LNCaP clone FGC (cell line): ENCODE results near the gene FNDC3B.
A peak's percentile ranks its signal among the peaks of the same experiment; 100 is the strongest.
"Not testable (repeated sequence)": the region's sequence is repeated elsewhere in the genome, so short reads cannot be mapped to it uniquely, and the experiment has no call there.

ENCODE experiments used
- DNase-seq: peaks from one replicate; pipeline ENCODE4 v3.0.0-alpha.2; 2011; ENCODE audit warnings: low read depth
- H3K4me3 ChIP-seq: 2 replicates; pipeline ENCODE4 v1.5.1; 2011; ENCODE audit warnings: mild to moderate bottlenecking, low read depth, low read length, control low read depth
- TF ChIP-seq, protein P1 (sequence below): IDR thresholded peaks from 2 replicates; pipeline ENCODE4 v1.5.1; 2012; ENCODE audit warnings: mild to moderate bottlenecking; ENCODE audit not compliant: control insufficient read depth, insufficient read depth; ENCODE audit errors: extremely low read depth

The FNDC3B gene

DNA sequence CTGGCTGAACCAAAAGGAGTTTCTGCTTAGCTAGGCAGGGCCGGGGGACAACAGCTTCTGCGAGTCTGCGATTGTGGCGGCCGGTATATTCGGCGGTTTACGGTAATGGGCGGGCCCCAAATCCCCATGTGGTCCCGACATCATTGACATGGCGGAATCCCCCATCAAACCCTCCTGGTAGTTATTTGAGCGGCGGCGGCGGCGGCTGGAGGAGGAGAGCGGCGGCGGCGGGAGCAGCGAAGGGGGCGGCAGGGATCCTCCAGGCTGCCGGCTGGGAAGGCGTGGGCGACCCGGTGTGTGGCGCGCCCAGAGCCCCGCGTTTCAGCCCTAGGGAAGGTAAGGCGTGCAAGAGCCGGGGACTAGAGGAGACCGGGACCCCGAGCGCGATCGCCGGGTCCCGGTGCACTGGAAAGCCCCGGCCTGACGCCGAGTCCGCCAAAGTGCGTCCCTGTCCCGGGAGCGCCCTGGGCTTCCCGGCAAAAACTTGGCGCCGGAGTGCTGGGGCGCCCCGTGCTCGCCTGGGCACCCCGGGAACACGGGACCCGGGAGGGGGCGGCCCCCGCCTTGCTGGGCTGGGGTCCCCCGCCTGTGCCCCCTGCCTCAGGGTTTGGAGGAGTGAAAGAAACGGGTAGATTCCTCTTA is at the start of gene FNDC3B:
FNDC3B (plus strand) TSS at position 143 of the 642 bp plus-strand sequence. CDS start 72,902 bp downstream, outside the sequence.
- peak; percentile 84 for DNase-seq
- H3K4me3 ChIP-seq = peak within 1 kb of the TSS; percentile 95
- TF ChIP-seq, protein P1, sequence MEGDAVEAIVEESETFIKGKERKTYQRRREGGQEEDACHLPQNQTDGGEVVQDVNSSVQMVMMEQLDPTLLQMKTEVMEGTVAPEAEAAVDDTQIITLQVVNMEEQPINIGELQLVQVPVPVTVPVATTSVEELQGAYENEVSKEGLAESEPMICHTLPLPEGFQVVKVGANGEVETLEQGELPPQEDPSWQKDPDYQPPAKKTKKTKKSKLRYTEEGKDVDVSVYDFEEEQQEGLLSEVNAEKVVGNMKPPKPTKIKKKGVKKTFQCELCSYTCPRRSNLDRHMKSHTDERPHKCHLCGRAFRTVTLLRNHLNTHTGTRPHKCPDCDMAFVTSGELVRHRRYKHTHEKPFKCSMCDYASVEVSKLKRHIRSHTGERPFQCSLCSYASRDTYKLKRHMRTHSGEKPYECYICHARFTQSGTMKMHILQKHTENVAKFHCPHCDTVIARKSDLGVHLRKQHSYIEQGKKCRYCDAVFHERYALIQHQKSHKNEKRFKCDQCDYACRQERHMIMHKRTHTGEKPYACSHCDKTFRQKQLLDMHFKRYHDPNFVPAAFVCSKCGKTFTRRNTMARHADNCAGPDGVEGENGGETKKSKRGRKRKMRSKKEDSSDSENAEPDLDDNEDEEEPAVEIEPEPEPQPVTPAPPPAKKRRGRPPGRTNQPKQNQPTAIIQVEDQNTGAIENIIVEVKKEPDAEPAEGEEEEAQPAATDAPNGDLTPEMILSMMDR = no peak

GRCh38 chr3:171990239-171990638 is 49.1 kb upstream of the FNDC3B start:
- not testable (repeated sequence) for DNase-seq, H3K4me3 ChIP-seq

- no peak overlapping the region for H3K4me3 ChIP-seq
- no peak for DNase-seq
- TF ChIP-seq, protein P1 = no peak
These were observed 48.2 kb upstream of the FNDC3B start for GRCh38 chr3:171991166-171991565.

DNA sequence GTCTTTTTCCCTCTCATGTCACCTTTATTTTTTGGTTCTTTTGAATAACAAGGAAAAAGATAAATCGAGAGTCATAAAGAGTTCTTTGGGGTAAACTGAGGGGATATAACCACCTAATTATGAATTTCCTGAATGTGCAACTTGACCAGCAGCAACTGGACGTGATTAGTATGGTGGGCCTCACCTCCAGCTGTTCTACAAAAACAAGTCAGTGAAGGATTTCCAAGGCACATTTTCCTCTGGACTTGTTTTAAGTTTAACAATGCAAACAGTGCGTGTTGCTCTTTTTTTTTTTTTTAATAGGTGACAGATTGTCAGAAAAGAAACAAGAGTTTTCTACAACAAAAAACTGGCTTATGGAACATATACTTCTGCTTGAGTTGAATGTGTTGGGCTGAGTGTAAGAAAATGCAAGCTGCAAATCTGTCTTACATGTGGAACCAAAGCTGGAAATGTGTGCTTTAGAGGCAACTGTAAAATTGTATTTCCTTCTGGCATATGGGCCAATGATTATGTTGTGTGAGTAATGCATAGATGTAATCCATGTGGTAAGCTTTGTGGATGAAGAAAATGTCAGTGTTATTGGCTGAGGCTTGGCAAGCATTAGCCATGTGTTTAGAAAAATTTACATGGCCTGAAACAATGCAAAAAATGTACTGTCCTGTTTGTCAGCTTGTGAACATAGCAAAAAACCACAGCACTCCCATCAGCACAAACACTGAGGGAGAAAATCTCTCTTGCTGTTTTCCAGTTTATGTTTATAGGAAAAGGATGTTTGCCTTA is 44.5 kb upstream of the FNDC3B start:
- no peak for DNase-seq
- TF ChIP-seq, protein P1 = no peak
- H3K4me3 ChIP-seq = no peak overlapping the region

- no peak for DNase-seq
- TF ChIP-seq, protein P1 = no peak
- no peak overlapping the region for H3K4me3 ChIP-seq
These were observed 43.9 kb upstream of the FNDC3B start for GRCh38 chr3:171995486-171995885.

- TF ChIP-seq, protein P1 = no peak
- H3K4me3 ChIP-seq = no peak overlapping the region
- DNase-seq = no peak
These were observed 43.1 kb upstream of the FNDC3B start for GRCh38 chr3:171996178-171996817.

DNA sequence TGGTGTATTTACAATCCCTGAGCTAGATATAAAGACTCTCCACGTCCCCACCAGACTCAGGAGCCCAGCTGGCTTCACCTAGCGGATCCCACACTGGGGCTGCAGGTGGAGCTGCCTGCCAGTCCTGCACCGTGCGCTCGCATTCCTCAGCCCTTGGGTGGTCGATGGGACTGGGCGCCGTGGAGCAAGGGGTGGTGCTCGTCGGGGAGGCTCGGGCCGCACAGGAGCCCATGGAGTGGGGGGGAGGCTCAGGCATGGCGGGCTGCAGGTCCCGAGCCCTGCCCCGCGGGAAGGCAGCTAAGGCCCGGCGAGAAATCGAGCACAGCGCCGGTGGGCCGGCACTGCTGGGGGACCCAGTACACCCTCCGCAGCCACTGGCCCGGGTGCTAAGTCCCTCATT is 40.6 kb upstream of the FNDC3B start:
- not testable (repeated sequence) for DNase-seq

DNA sequence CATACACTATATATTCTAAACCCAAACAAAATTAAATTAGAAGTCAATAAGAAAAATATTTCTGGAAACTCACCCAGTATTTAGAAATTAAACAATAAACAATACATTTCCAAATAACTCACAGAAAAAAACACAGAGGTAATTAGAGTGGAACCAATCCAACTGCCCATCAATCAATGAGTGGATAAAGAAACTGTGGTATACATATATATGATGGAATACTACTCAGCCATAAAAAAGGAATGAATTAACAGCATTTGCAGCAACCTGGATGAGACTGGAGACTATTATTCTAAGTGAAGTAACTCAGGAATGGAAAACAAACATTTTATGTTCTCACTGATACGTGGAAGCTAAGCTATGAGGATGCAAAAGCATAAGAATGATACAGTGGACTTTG is 37.8 kb upstream of the FNDC3B start:
- not testable (repeated sequence) for DNase-seq, H3K4me3 ChIP-seq

More for the DNA sequence above, 40.6 kb upstream of the FNDC3B start:
- H3K4me3 ChIP-seq = not testable (repeated sequence)
